NCI-H524 treated with DMSO at 0.1 percent for 48 hours (cell line): ENCODE results near the gene SPATA18.
"Not testable (repeated sequence)": the region's sequence is repeated elsewhere in the genome, so short reads cannot be mapped to it uniquely, and the experiment has no call there.

ENCODE experiments used
- DNase-seq: peaks from one replicate; lab custom pipeline; 2025; lab: John Stamatoyannopoulos, UW

SPATA18 gene

DNA sequence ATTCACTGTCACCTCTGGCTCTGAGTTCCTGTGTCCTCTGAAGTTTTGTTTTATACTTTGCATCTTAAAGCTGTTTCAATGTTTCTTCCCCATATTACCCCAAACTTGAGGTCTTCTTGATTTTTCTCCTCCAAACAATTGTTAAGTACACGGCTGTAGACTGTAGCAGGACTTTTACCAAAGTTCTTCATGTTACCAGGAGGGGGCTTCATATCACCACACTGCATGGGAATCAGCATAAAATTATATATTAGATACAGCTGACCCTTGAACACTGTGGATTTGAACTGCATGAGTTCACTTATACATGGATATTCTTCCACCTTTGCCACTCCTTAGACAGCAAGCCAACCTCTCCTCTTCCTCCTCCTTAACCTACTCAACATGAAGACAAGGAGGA, 56.6 kb downstream of the SPATA18 start:
- no peak for DNase-seq

DNA sequence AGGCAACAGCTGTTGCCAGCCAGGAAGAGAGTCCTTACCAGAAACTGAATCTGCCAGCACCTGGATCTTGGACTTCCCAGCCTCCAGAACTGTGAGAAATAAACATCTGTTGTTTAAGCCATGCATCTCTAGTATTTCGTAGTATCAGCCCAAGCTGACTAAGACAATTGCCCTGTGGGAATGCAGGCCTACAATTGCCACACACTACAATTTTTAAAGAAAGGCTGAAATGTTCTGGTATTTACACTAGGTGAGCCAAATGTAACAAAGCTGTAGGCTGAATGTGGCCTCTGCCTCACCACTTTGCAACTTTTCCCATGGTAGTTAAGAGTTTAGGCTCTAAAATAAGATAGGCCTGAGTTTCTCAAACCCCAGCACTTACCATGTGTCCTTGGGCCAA, 59.1 kb downstream of the SPATA18 start:
- DNase-seq, result peak; percentile 1

DNA sequence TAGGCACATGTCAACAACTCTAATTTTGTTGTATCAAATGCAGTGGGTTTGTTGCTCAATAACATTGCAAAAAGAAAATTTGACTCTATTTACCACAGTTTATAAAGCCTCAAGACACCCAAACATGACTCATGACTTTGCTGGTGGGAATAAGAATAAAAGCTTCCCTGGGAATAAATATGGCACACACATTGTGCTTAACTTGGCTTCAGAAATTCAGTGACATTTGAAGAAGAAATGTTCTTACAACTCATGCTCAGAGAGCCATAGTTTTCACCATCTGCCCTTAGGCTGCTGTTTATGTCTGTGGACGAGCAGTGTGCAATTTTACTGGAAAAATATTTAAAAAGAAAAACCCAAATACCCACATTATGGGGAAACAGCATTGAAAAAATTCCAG, 60.9 kb downstream of the SPATA18 start:
- no peak for DNase-seq

DNA sequence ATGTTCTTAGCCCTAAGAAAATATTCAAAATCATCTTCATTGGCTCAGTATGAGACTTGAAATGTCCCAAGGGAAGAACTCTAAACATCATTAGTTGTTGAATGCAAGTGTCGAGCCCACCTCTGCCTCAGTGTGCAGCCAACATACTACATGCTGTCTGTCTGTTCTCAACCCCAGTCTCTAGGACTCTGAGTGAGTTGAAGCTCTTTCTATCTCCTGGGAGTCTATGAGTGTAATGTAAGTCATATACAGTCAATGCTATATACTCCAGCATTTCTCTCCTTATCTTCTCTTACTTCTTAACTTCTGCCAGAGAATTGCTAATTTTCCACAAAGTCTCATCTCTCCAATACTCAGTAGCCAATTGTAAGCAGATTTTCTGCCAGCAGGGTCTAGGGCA, 61.3 kb downstream of the SPATA18 start:
- DNase-seq, result no peak

DNA sequence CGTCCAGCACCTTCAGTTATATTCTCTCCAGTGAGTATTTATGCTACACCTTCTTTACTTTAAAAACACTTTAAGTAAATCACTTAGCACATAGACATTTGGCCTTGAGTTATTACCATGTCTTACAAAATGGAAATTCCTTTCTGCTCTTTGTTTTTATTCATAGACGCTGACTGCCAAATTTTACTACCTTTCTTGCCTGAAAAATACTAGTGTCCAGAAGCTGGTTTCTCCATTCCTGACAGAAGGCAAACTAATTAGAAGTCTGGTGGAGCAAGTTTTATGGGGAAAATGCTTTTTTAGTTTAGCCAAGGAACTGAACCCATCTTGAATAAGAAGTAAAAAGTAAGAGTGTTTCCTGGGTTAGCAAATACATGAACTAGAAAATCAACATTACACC, 65.5 kb downstream of the SPATA18 start:
- DNase-seq, result no peak

DNA sequence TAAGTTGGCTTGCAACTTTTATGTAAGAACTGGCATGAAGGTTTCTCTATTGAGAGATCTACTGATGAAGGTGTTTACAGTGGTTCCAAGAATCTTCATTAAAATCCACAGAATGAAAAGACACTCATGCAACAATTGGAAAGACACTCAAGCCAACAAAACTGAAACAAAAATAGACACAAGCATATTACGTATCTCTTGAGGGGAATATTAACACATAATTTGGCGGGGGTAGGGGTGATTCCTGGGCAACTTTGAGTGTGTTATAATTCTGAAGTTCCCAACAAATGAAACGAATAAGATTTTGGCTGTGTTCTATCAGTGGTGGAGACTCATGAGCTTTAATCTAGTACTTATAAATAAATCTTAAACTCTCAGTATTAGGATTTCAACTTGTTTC, 75.1 kb downstream of the SPATA18 start:
- DNase-seq, result no peak

DNA sequence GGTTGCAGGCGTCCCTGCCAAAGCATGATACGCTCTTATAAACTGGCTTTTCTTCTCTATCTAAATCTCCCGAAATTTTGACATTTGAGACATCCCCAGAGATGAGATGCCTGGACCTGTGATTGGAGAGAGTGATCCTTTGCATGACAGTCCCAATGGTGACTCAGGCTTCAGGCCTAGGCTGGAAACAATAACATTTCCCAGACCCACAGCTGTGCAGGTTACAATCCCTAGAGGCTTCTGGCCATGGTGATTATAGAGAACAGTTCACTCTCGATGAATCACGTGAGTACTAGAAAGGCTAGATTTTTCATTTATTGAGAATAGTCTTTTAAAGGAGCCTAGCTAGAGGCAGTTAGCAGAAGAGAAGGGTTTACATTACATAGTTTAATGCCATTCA, 75.9 kb downstream of the SPATA18 start:
- peak; percentile 0 for DNase-seq

DNA sequence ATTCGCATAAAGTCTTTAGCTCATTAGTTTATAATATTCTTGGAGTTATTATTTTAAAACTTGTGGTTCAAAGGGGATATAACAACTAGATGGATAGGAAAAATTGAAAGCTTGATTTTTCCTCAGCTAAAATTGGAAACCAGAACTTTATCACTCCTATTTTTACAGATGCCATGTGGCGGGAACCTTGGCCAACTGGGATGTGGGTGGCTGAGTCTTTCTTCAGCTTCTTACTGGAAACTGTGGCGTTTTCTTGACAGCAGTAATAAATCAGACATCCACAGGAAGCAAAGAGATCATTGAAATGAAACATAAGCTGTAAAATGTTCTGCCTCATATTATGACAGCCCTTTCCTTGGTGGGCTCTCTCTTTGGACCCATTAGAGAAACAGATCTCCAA, 84.1 kb downstream of the SPATA18 start:
- no peak for DNase-seq

DNA sequence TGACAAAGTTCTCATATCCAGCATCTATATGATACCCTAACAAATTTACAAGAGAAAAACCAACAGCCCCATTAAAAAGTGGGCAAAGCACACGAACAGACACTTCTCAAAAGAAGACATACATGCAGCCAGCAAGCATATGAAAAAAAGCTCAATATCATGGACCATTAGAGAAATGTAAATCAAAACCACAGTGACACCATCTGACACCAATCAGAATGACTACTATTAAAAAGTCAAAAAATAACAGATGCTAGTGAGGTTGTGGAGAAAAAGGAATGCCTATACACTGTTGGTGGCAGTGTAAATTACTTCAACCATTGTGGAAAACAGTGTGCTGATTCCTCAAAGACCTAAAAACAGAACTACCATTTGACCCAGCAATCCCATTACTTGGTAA, 86.0 kb downstream of the SPATA18 start:
- DNase-seq, result not testable (repeated sequence)

DNA sequence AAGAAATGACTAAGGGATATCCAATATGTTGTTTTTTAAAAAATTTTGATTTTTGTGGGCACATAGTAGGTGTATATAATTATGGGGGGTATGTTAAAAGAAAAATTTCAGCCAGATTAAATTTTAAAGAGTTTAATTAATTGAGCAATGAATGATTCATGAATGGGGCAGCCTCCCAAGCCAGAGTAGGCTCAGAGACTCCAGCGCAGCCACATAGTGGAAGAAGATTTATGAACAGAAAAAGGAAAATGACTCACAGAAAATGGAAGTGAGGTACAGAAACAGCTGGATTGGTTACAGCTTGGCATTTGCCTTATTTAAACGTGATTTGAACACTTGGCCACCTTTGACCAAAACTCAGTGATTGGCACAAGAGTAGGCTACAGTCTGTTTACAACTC, 91.7 kb downstream of the SPATA18 start:
- no peak for DNase-seq

DNA sequence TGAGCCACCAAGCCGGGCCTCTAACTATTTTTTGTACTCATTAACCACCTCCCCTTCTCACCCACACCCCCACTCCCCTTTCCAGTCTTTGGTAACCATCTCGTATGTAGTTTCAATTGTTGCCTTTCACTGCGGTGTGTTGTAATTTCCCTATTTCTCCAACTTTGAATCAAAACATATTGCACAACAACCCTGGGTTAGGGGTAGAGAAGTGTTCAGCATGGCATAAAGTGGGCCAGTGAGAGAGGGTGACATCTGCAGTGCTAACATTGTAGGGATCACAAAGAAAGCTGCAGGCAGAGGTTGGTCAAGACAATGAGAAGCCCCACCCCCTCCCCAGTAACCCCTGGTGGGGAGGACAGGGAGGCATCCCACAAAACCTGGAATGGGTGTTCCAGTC, 92.7 kb downstream of the SPATA18 start:
- no peak for DNase-seq

DNA sequence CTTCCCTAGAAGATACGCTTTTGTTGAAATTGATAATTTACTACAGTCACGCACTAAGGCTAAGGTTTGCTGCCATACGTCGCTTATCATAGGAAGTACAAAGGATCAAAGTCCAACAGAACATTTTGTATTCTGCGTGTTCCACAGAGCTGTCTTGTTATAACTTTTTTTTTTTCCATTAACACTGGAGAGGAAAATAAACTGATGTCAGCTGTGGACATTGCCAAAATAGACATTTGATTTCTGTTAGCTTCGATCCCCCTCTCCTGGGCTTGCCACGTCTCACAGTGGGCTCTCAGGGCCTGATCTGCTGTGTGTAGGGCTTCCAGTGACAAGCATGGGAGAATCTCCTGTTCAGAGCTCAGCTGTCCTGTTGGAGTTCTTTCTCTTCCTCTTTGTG, 93.3 kb downstream of the SPATA18 start:
- DNase-seq, result no peak
